Coronary artery (tissue), 2 donors: ENCODE results near the gene IL17RE.
A peak's percentile ranks its signal among the peaks of the same experiment; 100 is the strongest.

Experiments
- DNase-seq: peaks from one replicate; pipeline ENCODE4 v3.0.0-alpha.2; 2017; ENCODE audit warnings: low spot score
- H3K27ac ChIP-seq, 2 donors: fragments of 200-600 bp; sonication (generic); one replicate each; pipeline ENCODE4 v1.5.1; 2016 to 2019
- H3K4me3 ChIP-seq: fragments of 200-600 bp; sonication (generic); 2 replicates; pipeline ENCODE4 v1.5.1; 2016; ENCODE audit warnings: mild to moderate bottlenecking, moderate library complexity
- CTCF ChIP-seq: fragments of 200-600 bp; sonication (generic); IDR thresholded peaks from one replicate; pipeline ENCODE4 v1.5.1; 2019; ENCODE audit warnings: antibody characterized with exemption

IL17RE gene

GRCh38 chr3:9912294-9912935, 9.8 kb downstream of the IL17RE start:
- no peak for DNase-seq
- Histone ChIP-seq H3K4me3 (no peak overlapping the region), H3K27ac (no peak overlapping the region)
- no peak for TF ChIP-seq CTCF

GRCh38 chr3:9913601-9914000, 11.0 kb downstream of the IL17RE start:
- no peak for TF ChIP-seq CTCF
- Histone ChIP-seq H3K4me3 (no peak overlapping the region), H3K27ac (peak overlapping the region; percentile 80 to 92)
- DNase-seq: no peak

- Histone ChIP-seq H3K4me3 (no peak overlapping the region), H3K27ac (peak overlapping the region; percentile 80 to 92)
- no peak for DNase-seq
- no peak for TF ChIP-seq CTCF
Measured at GRCh38 chr3:9914011-9914410, 11.4 kb downstream of the IL17RE start.

GRCh38 chr3:9914559-9915253, 12.1 kb downstream of the IL17RE start:
- peak overlapping the region; percentile 80 to 92 for H3K27ac ChIP-seq
- H3K4me3 ChIP-seq: peak overlapping the region; percentile 79
- peak; percentile 81 for DNase-seq
- no peak for TF ChIP-seq CTCF

- peak; percentile 83 for DNase-seq
Measured at GRCh38 chr3:9915254-9916141, 12.8 kb downstream of the IL17RE start.

GRCh38 chr3:9916346-9916733, 13.7 kb downstream of the IL17RE start:
- H3K4me3 ChIP-seq: peak overlapping the region; percentile 79
- DNase-seq: no peak
- TF ChIP-seq CTCF: no peak
- H3K27ac ChIP-seq: peak overlapping the region; percentile 80 to 92

More at GRCh38 chr3:9915254-9916141, 12.8 kb downstream of the IL17RE start:
- Histone ChIP-seq H3K27ac (peak overlapping the region; percentile 80 to 92), H3K4me3 (peak overlapping the region; percentile 79)
- peak; percentile 31 for TF ChIP-seq CTCF
